HL-60/S4 treated with phorbol 12-myristate 13-acetate at 8.2 ng/mL for 4 days and 3 days (cell line): ENCODE data around the gene SAC3D1.

Experiments
- in situ Hi-C: fragments of 300-500 bp; cut with MboI; formaldehyde crosslinking; loops from 2 replicates; pipeline ENCODE4 v1.15.0; 2022; ENCODE audit warnings: low sequenced_read_pairs

Gene SAC3D1

GRCh38 chr11:65059523-65059922 is 18.5 kb downstream of the SAC3D1 start:
- in situ Hi-C loops: no loop called here

GRCh38 chr11:65059959-65060824 is 19.2 kb downstream of the SAC3D1 start:
- in situ Hi-C loops: no loop called here

DNA sequence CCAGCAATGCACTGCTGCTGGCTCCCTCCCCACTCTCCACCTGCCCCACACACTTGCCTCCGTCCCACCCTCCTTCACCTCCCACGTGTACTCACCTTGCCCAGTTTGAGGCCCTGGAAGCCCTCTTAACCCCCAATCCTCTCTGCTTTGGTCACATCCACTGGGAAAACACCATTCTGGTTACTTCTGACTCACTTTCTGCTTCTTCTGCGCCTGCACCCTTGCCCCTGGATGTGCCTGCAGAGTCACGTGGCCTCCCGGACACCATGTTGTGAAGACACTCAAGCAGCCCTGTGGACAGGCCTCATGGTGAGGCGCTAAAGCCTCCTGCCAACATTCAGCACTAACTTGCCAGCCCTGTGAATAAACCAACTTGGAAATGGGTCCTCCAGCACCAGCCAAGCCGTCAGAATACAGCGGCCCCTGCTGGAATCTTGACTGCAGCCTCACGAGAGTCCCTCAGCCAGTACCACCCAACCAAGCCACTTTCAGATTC is 20.0 kb downstream of the SAC3D1 start:
- in situ Hi-C loops: no loop called here

DNA sequence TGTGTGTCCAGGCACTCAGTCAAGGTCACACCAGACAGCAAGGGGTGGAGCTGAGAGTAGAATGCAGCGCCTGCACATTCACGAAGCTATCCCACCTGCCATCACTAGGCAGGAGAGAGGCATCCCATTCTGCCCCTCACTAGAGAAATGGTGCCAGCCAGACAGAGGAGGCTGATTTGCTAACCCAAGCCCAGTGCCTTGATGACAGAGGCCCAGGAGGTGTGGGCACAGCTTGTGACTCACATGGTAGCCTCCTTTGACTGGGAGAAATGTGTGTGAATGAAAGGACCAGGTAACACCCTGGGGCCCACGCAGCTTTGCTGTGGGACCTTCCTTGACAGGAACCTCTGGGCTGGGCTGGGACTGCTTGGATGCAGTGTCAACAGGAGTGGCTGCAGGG is 22.5 kb downstream of the SAC3D1 start:
- in situ Hi-C loops: no loop called here

- in situ Hi-C loops: no loop called here
Observed at GRCh38 chr11:65064847-65065240, 23.8 kb downstream of the SAC3D1 start.

GRCh38 chr11:65065851-65066250 is 24.8 kb downstream of the SAC3D1 start:
- in situ Hi-C loops: no loop called here

DNA sequence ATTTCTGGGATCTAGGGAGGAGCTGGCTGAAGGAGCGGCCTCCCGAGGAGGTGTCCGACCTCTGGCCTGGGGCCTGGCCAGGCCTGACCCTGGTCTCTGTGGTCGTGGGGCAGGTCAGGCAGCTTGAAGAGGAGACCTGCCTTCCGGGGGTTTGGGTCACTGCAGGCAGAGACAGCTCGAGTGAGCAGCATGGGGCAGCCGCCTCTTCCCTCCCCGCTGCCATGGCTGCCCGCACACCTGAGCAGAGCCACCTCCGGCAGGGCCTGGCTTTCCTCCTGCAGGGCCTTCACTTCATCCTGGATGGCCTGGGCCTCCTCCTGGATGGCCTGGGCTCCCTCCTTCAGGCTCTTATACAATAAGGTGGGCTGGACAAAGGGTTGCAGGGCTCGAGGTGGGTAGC is 25.3 kb downstream of the SAC3D1 start:
- in situ Hi-C loops: no loop called here

DNA sequence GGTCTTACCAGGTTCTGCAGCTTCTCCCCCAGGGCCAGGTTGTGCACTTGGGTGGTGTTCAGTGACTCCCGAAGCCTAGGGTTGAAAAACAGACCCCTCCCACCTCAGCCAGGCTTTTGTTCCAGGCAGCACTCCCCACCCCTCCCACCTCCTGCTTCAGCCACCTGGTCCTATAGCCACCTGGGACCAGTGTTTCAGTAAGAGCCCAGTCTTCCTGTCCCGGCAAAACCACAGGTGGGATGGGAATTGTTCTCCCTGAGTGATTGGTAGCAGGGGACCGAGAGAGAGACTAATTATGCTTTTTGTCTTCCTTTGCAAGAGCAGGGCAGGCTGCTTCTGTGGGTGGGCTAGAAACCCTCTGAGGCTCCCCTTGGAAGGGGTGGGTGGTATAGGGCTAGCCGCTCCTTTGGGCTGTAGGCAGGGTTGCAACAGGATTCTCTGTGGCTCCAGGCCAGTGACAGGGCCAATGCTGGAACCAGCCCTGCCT is 25.8 kb downstream of the SAC3D1 start:
- in situ Hi-C loops: no loop called here

DNA sequence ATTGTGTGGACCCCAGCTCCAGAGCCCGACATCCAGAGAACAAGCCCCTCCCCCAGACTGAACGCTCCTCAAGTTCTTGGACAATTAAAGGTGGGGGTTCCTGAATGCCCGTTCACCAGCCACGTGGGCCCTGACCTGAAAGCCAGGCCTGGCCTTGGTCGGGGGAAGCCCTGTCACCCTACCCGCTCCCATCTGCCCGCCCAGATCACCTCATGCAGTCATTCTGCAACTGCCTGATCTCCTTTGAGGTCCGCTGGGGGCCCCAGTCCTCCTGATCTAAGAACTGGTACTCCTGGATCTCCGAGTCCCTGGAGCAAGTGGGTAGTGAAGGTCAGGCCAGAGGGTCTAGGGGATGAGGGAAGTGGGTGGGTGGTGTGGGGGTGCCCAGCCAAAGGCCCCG is 26.4 kb downstream of the SAC3D1 start:
- in situ Hi-C loops: no loop called here

- in situ Hi-C loops: no loop called here
Observed at GRCh38 chr11:65069217-65069616, 28.2 kb downstream of the SAC3D1 start.

GRCh38 chr11:65071907-65072630 is 31.1 kb downstream of the SAC3D1 start:
- in situ Hi-C loops: no loop called here

- in situ Hi-C loops: no loop called here
Observed at GRCh38 chr11:65072631-65072966, 31.6 kb downstream of the SAC3D1 start.

DNA sequence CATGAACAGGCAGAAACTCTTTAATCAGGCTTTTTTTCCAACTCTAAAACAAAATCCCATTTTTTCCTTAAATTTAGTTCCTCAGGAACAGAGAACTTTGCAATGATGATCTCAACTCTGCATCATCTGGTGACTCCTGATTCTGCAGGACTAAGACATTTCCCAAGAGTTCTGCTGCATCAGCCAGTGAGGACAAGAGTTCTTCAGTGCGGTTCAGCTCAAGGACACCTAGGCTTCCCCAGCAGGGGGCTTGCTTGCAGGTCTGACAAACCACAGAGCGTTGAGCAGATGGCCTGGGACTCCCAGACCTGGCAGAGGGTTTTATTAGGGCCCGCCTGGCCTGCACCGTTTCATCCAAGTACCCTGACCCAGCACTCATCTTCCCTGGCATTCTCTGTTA is 36.4 kb downstream of the SAC3D1 start:
- in situ Hi-C loops: no loop called here

- in situ Hi-C loops: no loop called here
Observed at GRCh38 chr11:65078151-65078550, 37.1 kb downstream of the SAC3D1 start.

- in situ Hi-C loops: no loop called here
Observed at GRCh38 chr11:65078786-65079342, 37.9 kb downstream of the SAC3D1 start.

- in situ Hi-C loops: no loop called here
Observed at GRCh38 chr11:65083134-65083833, 42.3 kb downstream of the SAC3D1 start.

DNA sequence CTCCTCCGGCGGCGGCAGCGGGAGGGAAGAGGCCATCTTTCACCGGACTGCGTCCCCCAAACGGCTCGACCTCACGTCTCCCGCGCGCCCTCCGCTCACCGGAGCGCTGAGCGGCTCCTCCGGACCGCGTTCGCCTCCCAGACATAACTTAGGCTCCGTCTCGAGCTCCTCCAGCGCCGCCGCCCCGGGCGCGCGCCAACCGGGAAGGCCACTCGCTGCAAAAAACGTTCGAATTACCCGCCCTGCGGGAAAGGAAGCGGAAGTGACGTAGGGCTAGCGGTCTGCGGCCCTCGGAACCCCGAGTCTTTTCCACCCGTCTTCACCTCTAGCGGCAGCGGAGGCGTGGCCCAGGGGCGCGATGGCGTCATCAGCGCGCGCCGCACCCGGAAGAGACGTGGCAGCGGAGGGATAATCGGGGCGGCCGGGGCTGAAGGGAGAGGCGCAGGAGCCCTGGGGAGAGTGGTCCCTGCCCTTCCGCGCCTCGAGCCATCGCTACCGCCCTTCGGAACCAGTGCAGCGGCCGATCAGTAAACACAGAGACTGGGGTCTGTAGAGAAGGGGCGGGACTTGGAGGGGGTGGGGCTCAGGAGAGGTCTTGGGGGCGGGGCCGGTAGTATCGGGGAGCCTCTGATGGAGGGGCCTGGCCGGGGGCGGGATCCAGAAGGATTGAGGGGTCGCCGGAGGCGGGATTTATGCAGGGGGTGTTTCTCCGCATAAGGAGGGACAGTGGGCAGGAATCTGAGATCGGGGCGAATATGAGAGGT is 43.0 kb downstream of the SAC3D1 start, which contains the start of the genes CDCA5 and ZFPL1:
Gene CDCA5, minus strand, starts transcription at position 207 of the 764 bp plus-strand sequence. Its CDS starts 62 bp downstream, at position 145.
Gene ZFPL1, plus strand, starts transcription at position 389 of the 764 bp plus-strand sequence. CDS start 477 bp downstream, outside the sequence.
- in situ Hi-C loops: no loop called here

DNA sequence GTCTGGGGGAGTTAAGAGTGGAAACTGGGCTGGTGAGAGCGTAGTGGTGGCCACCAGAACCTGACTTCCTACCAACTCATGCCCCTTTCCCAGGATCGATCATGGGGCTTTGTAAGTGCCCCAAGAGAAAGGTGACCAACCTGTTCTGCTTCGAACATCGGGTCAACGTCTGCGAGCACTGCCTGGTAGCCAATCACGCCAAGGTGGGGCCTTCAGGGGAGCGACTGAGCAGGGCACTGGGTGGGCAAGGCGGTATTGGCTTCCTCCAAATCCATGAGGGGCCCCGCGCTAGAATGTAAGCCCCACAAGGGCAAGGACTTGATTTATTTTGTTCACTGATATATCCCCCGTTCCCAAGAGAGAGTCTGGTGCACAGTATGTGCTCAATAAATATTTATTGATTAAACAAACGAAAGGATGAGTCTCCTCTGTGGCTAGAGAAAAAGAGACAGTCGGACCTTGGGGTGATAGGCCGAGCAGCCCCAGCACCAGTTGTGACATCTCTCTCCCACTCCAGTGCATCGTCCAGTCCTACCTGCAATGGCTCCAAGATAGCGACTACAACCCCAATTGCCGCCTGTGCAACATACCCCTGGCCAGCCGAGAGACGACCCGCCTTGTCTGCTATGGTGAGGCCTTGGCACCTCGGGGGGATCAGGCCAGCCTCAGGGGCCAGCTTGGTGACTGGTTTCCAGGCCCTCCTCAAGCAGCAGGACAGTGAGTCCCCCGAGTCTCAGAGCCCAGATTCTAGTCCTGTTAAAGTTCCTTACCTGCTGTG is 43.8 kb downstream of the SAC3D1 start:
- in situ Hi-C loops: no loop called here

DNA sequence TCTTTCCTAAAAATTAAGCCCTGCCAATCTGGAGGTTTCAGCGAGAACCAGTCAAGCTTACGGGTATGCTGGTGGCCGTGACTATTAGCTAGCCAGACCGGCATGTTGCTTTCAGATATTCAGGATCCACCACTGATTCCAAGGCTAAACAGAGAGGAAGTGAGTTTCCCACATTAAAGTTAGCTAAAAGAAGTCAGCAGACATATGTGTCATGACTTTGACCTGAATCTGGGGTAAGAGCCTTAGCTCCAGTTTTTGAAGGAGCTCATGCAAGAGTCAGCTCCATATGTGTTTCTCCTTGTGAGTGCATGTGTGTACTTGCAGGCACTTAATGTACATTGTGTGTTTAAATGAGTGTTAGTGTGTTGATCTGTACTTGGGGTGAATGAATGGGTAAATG is 44.4 kb downstream of the SAC3D1 start:
- in situ Hi-C loops: no loop called here
